Endothelial cell of umbilical vein (primary cell): ENCODE data around the gene NKAIN4. TPM values are rescaled to one million over a fixed set of nuclear protein-coding genes. Genes with fewer than 3 reads are reported as not detected.

Experiments used
- BruUV-seq: library from RNA; stranded (reverse); fragments of 400-500 nt; replicated peaks from 2 replicates; lab custom pipeline; 2021; lab: Mats Ljungman, UMichigan
- CTCF ChIA-PET: fragments of 300-600, 350-600 bp; sonication (Branson Sonifier 250); formaldehyde crosslinking; loops from one replicate; lab custom pipeline; 2021; ENCODE audit warnings: antibody characterized with exemption, inconsistent platforms; lab: Charles Lee
- POLR2A ChIA-PET: fragments of 300-600, 350-600 bp; sonication (Branson Sonifier 250); formaldehyde crosslinking; loops from one replicate; lab custom pipeline; 2021; ENCODE audit warnings: antibody characterized with exemption, inconsistent platforms; lab: Charles Lee
- DNase-seq: peaks from one replicate; pipeline ENCODE4 v3.0.0-alpha.2; 2011; ENCODE audit warnings: low read depth, low spot score
- FAIRE-seq: peaks from 2 replicates; lab custom pipeline; 2011; peaks lifted over from hg19 to GRCh38; lab: Jason Lieb, UNC
- H2AFZ ChIP-seq: 2 replicates; pipeline ENCODE4 v1.6.0; 2012; ENCODE audit warnings: low read depth, low read length, control low read depth, inconsistent platforms
- H3K27ac ChIP-seq: 2 replicates; pipeline ENCODE4 v1.5.1; 2011; ENCODE audit warnings: low read depth, mild to moderate bottlenecking, control low read depth, low read length, moderate library complexity; ENCODE audit not compliant: insufficient read depth
- H3K27me3 ChIP-seq, 2 experiments: 2 replicates each; pipeline versions ENCODE4 v1.6.0 to v1.6.1; 2011; ENCODE audit warnings: low read length in 2 of 2, mixed read lengths in 1 of 2; ENCODE audit not compliant: control insufficient read depth in 2 of 2, insufficient read depth in 2 of 2
- H3K36me3 ChIP-seq, 2 experiments: 2 replicates in 1 of 2; 3 replicates in 1 of 2; pipeline ENCODE4 v1.5.1; 2011; ENCODE audit warnings: low read length in 2 of 2, mild to moderate bottlenecking in 1 of 2, moderate library complexity in 1 of 2; ENCODE audit not compliant: control insufficient read depth in 2 of 2, insufficient read depth in 2 of 2; ENCODE audit errors: extremely low read depth in 1 of 2
- H3K4me1 ChIP-seq: 3 replicates; pipeline ENCODE4 v1.5.1; 2011; ENCODE audit warnings: mild to moderate bottlenecking, low read length; ENCODE audit not compliant: control insufficient read depth, insufficient read depth; ENCODE audit errors: extremely low read depth
- H3K4me2 ChIP-seq: 2 replicates; pipeline ENCODE4 v1.6.1; 2011; ENCODE audit warnings: low read length, control low read depth, mixed read lengths; ENCODE audit not compliant: insufficient read depth
- H3K4me3 ChIP-seq, 3 experiments: fragments of 200-600 bp in 1 of 3; sonication (generic), shearing (Covaris generic) in 1 of 3; replicated peaks in 1 of 3; 2 replicates each; pipeline ENCODE4 v1.5.1; 2011 to 2016; ENCODE audit warnings: control low read depth in 3 of 3, low read length in 3 of 3, mild to moderate bottlenecking in 2 of 3, inconsistent platforms in 1 of 3, low read depth in 1 of 3, moderate library complexity in 1 of 3; ENCODE audit not compliant: insufficient read depth in 1 of 3
- H3K79me2 ChIP-seq: 2 replicates; pipeline ENCODE4 v1.6.0; 2012; ENCODE audit warnings: low read length, inconsistent platforms; ENCODE audit not compliant: control insufficient read depth, insufficient read depth
- H3K9ac ChIP-seq: replicated peaks from 2 replicates; pipeline ENCODE3; 2011; ENCODE audit warnings: low read length, control low read depth; ENCODE audit not compliant: insufficient read depth; ENCODE audit errors: extremely low read depth
- H3K9me1 ChIP-seq: replicated peaks from 3 replicates; pipeline ENCODE4 v1.6.0; 2011; ENCODE audit warnings: mild to moderate bottlenecking, low read length; ENCODE audit not compliant: control insufficient read depth, insufficient read depth; ENCODE audit errors: extremely low read depth
- H3K9me3 ChIP-seq: replicated peaks from 2 replicates; pipeline ENCODE4 v1.5.1; 2012; ENCODE audit warnings: low read length, inconsistent platforms; ENCODE audit not compliant: control insufficient read depth, insufficient read depth
- H4K20me1 ChIP-seq: replicated peaks from 2 replicates; pipeline ENCODE3; 2011; ENCODE audit warnings: mild to moderate bottlenecking, low read length; ENCODE audit not compliant: control insufficient read depth, insufficient read depth; ENCODE audit errors: extremely low read depth
- EZH2 ChIP-seq: IDR thresholded peaks from 2 replicates; pipeline ENCODE4 v1.6.1; 2012; ENCODE audit warnings: borderline replicate concordance, low read depth, mild to moderate bottlenecking, moderate library complexity, low read length, inconsistent platforms; ENCODE audit not compliant: severe bottlenecking
- FOS ChIP-seq: IDR thresholded peaks from 2 replicates; pipeline ENCODE4 v1.6.1; 2011; ENCODE audit warnings: mild to moderate bottlenecking, low read length, moderate library complexity, borderline replicate concordance; ENCODE audit not compliant: insufficient read depth
- GATA2 ChIP-seq: IDR thresholded peaks from 2 replicates; pipeline ENCODE4 v1.7.0; 2011; ENCODE audit warnings: low read depth, mild to moderate bottlenecking, moderate library complexity, mixed read lengths, low read length; ENCODE audit not compliant: insufficient read length, insufficient read depth
- JUN ChIP-seq: IDR thresholded peaks from 2 replicates; pipeline ENCODE4 v1.6.1; 2011; ENCODE audit warnings: borderline replicate concordance, low read depth; ENCODE audit not compliant: insufficient read length, insufficient read depth
- MYC ChIP-seq: IDR thresholded peaks from one replicate; pipeline ENCODE4 v1.6.1; 2011; ENCODE audit warnings: mild to moderate bottlenecking, low read depth, low read length
- POLR2A ChIP-seq: IDR thresholded peaks from 2 replicates; pipeline ENCODE4 v1.6.1; 2012; ENCODE audit warnings: low read depth, mild to moderate bottlenecking, control low read depth, low read length
- POLR2AphosphoS5 ChIP-seq: IDR thresholded peaks from 2 replicates; pipeline ENCODE4 v1.6.1; 2012; ENCODE audit warnings: low read depth, mild to moderate bottlenecking, control low read depth, low read length, moderate library complexity; ENCODE audit not compliant: insufficient read depth
- dilution Hi-C: fragments of 300-500 bp; cut with MboI; formaldehyde crosslinking; loops from one replicate; pipeline ENCODE4 v1.15.0; 2019; ENCODE audit warnings: low sequenced_read_pairs; ENCODE audit not compliant: extremely low pct_ligation_motif_present
- intact Hi-C: fragments of 100-400 bp; cut with micrococcal nuclease; formaldehyde crosslinking; loops from one replicate; pipeline ENCODE4 v1.10.0; 2022
- polyA plus RNA-seq, 4 experiments: library from polyadenylated mRNA; depleted of rRNA in 3 of 4; stranded (reverse) in 3 of 4; unstranded in 1 of 4; fragments of >200 nt; gene quantifications; 2 replicates each; pipeline versions ENCODE4 v1.2.1 to v1.2.3, GENCODE V29; 2011 to 2012; ENCODE audit warnings: missing spikeins in 1 of 4
- total RNA-seq: library from RNA; stranded (reverse); gene quantifications from 2 replicates; pipeline ENCODE4 v1.2.3, GENCODE V29; 2021
- TF ChIP-seq, protein P1 (sequence below), 2 donors: IDR thresholded peaks; 1 replicate in 1 of 2; 2 replicates in 1 of 2; pipeline ENCODE4 v1.5.1; 2011; ENCODE audit warnings: low read length in 2 of 2, mild to moderate bottlenecking in 2 of 2, moderate library complexity in 2 of 2, control low read depth in 1 of 2, inconsistent platforms in 1 of 2, low read depth in 1 of 2; ENCODE audit not compliant: insufficient read depth in 1 of 2; ENCODE audit errors: extremely low read depth in 1 of 2
- TF ChIP-seq, protein P2 (sequence below): IDR thresholded peaks from 2 replicates; pipeline ENCODE4 v1.6.1; 2011; ENCODE audit not compliant: insufficient read depth, insufficient read length

The NKAIN4 gene
- total and polyA plus RNA-seq, 2 donors (not counting 3 experiments of a cell fraction or from before 2014, with no cell fraction given) = 0.04 TPM; not detected in 1

DNA sequence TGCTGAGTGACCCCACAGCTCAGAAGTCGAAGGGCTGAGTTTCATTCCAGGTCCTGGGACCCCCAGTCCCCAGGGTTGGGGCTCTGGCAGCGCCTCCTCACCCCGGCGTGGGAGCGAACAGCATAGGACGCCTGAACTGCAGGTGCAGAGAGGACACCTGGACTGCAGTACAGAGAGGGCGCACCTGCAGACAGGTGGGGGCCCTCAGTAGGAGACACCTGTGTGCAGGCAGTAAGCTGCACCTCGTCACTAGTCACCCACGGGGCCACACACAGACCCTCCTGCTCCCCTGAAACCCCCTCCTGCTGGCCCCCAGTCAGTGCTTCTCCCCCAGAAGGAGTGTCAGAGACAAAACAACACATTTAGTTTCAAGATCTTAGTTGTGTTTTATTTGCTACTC, 8.6 kb upstream of the NKAIN4 start:
- DNase-seq (no peak), FAIRE-seq (no peak)
- Histone ChIP-seq H3K9me1 (no peaks in the 10 kb centered on the region), H3K9ac (no peak overlapping the region), H3K27ac (no peak overlapping the region), H3K27me3 (peaks cover 8 to 9% of the 10 kb centered on the region in 2 experiments), H4K20me1 (no peaks in the 10 kb centered on the region), H3K4me1 (no peaks in the 10 kb centered on the region), H3K79me2 (no peaks in the 10 kb centered on the region), H3K9me3 (no peaks in the 10 kb centered on the region), H3K4me3 (no peak overlapping the region), H3K4me2 (no peak overlapping the region), H2AFZ (no peak overlapping the region), H3K36me3 (no peaks in the 10 kb centered on the region)
- BruUV-seq = no TSS peak
- dilution Hi-C loops (no loop called here), intact Hi-C loops (no loop called here)
- POLR2A ChIA-PET = no interaction called here
- CTCF ChIA-PET = no interaction called here
- TF ChIP-seq EZH2 = no peak
- no peak for TF ChIP-seq MYC
- TF ChIP-seq POLR2AphosphoS5 = no peak
- TF ChIP-seq GATA2 = no peak
- TF ChIP-seq JUN = no peak
- no peak for TF ChIP-seq FOS

DNA sequence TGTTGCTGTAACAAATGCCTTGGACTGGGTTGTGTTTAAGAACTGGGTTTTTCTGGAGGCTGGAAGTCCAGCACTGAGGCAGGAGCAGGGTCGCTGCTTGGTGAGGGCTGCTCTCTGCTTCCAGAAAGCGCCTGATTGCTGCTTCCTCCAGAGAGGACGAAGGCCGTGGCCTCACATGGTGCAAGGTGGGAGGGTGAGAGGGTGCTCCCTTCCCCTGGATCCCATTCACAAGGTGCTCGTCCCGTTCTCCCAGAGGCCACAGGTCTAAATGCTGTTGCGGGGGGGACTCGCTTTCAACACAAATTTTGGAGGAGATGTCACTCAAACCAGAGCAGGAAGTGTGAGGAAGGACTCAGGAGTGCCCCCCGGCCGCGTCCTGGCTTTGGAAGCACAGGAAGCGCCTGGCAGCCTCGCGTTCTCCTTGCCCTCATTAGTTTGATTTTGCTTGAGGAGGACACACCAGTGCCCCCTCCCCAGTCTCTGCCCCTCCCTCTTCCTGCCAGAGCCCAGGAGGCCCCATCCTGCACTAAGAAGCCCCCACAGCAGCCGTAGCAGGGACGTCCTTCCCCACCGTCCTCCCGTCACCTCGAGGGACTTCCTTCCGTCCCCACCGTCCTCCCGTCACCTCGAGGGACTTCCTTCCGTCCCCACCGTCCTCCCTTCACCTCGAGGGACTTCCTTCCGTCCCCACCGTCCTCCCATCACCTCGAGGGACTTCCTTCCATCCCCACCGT, 7.7 kb upstream of the NKAIN4 start:
- no peak overlapping the region for H3K4me3 ChIP-seq
- no peaks in the 10 kb centered on the region for H4K20me1 ChIP-seq
- no peak overlapping the region for H2AFZ ChIP-seq
- no peak overlapping the region for H3K4me2 ChIP-seq
- DNase-seq = no peak
- FAIRE-seq = no peak
- TF ChIP-seq MYC (no peak), GATA2 (no peak), FOS (no peak), POLR2AphosphoS5 (no peak), JUN (no peak), EZH2 (no peak), POLR2A (no peak)
- TF ChIP-seq, protein P1, sequence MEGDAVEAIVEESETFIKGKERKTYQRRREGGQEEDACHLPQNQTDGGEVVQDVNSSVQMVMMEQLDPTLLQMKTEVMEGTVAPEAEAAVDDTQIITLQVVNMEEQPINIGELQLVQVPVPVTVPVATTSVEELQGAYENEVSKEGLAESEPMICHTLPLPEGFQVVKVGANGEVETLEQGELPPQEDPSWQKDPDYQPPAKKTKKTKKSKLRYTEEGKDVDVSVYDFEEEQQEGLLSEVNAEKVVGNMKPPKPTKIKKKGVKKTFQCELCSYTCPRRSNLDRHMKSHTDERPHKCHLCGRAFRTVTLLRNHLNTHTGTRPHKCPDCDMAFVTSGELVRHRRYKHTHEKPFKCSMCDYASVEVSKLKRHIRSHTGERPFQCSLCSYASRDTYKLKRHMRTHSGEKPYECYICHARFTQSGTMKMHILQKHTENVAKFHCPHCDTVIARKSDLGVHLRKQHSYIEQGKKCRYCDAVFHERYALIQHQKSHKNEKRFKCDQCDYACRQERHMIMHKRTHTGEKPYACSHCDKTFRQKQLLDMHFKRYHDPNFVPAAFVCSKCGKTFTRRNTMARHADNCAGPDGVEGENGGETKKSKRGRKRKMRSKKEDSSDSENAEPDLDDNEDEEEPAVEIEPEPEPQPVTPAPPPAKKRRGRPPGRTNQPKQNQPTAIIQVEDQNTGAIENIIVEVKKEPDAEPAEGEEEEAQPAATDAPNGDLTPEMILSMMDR (IDR thresholded peaks at IDR 0.05; ENCODE audit: extremely low read depth in 1 of 2, insufficient read depth in 1 of 2, low read depth in 1 of 2, low read length in 2 of 2) = no peak
- TF ChIP-seq, protein P2, sequence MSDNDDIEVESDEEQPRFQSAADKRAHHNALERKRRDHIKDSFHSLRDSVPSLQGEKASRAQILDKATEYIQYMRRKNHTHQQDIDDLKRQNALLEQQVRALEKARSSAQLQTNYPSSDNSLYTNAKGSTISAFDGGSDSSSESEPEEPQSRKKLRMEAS = no peak
- H3K9me1 ChIP-seq = no peaks in the 10 kb centered on the region
- BruUV-seq = no TSS peak
- intact Hi-C loops (no loop called here), dilution Hi-C loops (no loop called here)
- H3K4me1 ChIP-seq = no peaks in the 10 kb centered on the region
- peaks cover 9 to 10% of the 10 kb centered on the region in 2 experiments for H3K27me3 ChIP-seq
- no peak overlapping the region for H3K27ac ChIP-seq
- CTCF ChIA-PET = no interaction called here
- H3K9me3 ChIP-seq = no peaks in the 10 kb centered on the region
- no peak overlapping the region for H3K9ac ChIP-seq
- no peaks in the 10 kb centered on the region for H3K36me3 ChIP-seq
- H3K79me2 ChIP-seq = no peaks in the 10 kb centered on the region
- POLR2A ChIA-PET = no interaction called here
